Stimulated activated CD8-positive, alpha-beta memory T cell treated with anti-CD3 and anti-CD28 coated beads, Interleukin-12 subunit alpha, Interleukin-12 subunit beta, amount 100 ng/mL, for 24 hours (primary cell): Measurements from ENCODE around the gene ADAMTS7.
"Not testable (repeated sequence)": the region's sequence is repeated elsewhere in the genome, so short reads cannot be mapped to it uniquely, and the experiment has no call there.

Source experiments
- DNase-seq: peaks from one replicate; pipeline ENCODE4 v3.0.0-alpha.2; 2020; ENCODE audit errors: extremely low read depth

The ADAMTS7 gene

DNA sequence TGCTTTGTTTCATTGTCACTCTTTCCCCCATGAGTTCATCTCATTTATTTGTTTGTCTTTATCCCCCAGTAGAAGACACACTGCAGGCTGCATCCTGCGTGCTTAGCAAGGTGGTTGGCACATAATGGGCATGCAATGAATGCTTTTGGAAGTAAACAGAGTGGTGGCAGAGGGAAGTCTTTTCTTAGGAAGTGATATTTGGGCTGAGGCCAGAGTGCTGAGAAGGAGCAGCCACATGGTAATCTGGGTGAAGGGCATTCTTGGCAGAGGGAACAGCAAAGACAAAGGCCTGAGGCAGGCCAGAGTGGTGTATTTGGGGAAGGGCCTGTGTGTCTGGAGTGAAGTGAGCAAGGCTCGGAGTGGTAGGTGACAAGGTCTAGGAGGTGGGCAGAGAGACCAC lies 17.7 kb upstream of the ADAMTS7 start:
- no peak for DNase-seq

DNA sequence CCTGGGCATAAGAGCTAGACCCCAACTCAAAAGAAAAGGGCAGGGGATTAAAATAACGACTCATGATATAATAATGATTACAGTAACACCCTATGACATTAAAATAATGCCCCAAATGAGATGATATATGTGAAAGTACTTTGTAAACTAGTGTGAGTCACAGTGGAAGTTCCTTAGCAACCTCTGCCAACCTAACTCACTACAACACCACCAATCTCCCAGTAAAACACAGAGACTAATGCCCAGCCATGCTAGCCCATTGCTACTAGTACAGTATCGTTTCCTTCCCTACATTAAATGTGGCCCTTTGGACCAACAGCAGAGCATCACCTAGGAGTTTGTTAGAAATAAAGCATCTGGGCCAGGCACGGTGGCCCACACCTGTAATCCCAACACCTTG lies 11.2 kb upstream of the ADAMTS7 start:
- no peak for DNase-seq

DNA sequence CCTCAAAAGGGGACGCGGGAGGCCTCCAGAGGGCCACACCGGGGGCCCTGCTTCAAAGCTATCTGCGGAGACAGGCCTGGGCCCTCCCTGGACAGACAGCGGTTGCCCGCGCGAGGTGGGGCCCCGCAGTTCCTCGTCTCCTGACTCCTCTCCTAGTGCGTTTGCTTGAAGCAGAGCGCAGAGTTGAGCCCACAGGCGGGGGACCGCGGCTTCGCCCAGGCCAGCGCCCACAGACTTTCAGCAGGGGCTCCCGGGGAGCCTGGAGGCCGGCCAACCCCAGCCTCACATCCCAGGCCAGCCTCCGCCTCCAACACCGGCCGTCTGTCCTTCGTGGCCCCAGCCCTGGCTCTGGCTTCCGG lies 540 bp upstream of the ADAMTS7 start:
- no peak for DNase-seq

DNA sequence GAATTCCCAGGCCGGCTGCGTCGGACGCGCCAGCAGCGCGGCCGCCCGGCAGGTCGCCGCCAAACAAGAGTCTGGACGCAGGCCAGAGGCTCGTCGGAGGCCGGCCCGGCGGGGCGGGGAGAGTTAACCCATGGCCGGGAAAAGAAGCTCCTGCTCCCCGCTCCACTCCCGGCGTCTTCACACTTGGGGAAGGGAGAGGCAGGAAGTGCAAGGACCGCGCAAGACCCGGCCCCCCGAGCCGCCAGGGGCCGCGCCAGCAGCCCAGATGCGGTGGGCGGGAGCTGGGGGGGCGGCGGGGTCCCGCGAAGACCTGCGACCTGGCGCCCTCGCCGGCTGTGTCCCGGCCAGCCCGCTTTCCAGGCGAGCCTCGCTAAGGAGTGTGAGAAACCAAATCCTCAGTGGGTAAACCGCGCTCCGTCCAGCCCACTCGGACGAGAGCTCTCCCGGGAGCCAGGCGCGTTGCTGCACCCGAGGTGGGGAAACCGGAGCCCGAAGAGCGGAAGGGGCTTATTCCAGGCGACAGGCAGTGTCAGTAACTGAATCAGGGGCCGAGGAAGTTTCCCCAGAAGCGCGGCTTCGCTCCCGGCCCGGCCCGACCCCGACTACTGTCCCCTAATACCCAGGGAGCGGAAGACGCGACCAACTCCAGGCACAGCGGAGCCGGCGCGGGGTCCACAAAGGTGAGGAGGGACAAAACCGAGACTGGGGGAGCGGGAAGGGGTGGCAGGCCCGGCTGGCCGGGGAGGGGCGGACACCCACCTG lies 721 bp downstream of the ADAMTS7 start:
- no peak for DNase-seq

DNA sequence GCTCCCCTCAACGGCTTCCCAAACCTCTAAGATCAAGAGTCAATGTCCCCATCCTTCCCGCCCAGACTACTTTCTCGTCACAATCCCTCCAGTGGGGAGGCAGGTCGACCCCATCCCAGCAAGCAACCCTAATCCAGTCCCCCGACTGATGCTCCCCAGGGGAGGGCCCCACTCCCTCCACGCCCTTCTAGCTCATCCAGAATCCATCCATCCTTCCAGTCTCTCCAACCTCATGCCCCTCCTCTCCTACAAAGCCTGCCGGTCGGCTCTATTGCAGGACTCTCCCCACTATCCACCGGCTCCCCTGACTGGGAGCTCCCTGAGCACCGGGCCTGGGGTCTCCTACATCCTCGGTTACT lies 1.3 kb downstream of the ADAMTS7 start:
- no peak for DNase-seq

DNA sequence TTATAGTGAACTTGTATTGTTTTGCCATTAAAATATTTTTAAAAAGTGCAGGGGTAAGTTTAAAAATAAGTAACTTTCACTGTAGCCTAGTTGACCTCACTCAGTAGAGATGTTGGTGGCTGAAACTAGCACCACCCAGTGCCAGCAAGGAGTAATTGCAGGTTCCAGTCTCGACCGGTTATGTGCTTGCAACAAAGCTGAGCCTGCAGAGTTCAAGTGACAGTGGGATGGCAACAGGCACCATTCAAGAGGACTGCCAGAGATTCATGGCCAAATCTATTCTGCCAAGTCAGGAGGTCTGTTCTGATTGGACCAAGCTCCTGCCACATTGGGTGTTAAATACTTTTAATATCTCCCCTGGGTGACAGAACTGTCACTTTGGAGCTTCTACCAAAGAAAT lies 2.7 kb downstream of the ADAMTS7 start:
- no peak for DNase-seq

DNA sequence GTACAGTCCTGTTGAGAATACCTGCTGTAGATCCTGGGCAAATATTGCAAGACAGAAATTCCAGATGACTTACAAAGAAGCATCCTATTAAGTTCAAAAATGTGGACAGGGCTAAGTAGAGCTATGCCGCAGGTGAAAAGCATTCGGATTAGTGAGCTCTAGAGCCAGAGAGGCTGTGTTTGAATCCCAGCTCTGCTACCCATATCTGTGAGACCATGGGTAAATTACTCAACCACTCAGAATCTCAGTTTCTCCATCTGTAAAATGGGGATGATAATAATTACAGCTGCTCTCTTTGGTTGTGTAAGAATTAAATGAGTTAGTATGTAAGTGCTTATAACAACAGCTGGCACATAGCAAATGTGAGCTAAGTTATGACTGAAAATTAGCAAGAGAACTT lies 3.9 kb downstream of the ADAMTS7 start:
- no peak for DNase-seq

DNA sequence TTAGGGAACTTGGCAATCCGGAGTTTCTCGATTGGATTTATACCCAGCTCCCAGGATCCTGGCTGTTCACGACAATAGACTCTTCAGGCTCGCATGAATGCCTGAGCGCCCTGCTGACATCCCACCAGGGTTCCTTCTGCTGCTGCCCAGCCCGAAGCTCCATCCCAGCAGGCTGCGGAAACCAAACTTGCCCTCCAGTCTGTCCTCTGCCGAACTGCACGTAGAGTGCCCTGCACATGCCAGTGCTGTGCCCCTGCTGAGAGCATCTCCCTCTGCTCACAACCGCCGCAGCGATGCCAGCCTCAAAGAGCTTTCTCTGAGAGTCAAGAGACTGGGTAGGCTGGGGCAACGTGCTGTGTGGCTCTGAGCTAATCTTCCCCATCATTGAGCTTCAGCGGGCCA lies 6.9 kb downstream of the ADAMTS7 start:
- DNase-seq: no peak

DNA sequence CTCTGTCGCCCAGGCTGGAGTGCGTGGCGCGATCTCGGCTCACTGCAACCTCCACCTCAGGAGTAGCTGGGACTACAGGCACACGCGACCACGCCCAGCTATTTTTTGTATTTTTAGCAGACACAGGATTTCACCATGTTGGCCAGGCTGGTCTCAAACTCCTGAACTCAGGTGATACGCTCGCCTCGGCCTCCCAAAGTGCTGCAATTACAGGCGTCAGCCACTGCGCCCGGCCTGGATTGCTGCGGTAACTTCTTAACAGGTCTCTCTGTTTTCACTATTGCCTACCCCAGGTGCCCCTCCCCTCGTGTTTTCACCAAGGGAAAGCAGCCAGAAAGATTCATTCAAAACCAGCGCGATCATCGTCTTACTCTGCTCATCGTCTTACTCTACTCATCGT lies 10.5 kb downstream of the ADAMTS7 start:
- DNase-seq: no peak

DNA sequence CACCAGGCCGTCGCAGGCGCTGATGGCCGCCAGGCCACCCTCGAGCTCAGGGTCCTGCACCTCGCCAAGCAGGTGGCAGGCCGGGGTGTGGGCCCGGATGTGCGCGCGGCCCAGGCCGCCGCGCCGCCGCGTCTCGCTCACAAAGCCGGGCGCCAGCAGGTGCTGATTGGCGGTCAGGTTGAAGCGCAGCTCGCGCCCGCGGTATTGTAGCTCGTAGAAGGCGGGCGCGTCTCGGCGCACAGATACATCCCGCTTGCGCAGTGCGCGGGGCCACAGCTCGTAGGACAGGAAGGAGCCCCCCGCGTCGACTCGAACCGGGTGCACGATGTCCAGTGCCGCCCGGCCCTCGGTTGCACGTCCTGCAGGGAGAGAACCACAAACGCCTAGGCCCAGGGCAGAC lies 11.1 kb downstream of the ADAMTS7 start:
- DNase-seq: no peak

DNA sequence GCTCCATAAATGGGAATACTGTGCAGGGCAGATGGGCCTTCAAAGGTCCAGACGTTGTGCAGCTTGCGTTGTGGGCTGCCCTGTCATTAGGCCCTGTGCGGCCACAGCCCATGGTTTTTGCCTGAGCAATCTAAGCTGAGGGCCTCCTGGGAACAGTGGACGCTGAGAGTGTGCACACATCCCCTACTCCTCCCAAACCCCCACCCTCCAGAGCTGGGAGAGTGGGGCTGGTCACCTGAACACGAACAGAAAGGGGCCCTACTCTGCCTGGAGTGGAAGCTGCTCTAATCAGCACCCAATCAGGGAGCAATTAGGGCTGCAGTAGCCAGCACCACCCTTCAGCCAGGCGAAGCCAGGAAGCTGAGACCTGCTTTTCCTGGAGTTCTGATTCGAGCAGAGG lies 12.2 kb downstream of the ADAMTS7 start:
- DNase-seq: not testable (repeated sequence)

DNA sequence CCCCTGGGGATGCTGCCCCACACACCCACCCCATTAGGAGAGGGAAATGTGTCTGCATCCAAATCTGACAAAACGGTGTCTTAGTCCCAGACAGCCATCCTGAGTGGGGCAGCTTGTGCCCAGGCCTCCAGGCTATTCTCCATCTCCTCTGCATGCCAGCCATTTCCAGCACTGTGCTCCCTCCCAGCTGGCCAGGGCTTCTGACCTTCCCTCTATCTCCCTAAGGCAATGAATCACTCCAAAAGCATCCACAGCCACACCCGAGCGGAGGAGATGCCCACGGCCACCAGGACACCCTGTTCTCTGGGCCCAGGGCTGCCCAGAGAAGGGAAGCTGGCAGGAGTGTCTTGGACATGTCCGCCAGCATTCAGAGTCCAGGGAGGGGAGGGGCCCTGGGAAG lies 12.9 kb downstream of the ADAMTS7 start:
- not testable (repeated sequence) for DNase-seq

DNA sequence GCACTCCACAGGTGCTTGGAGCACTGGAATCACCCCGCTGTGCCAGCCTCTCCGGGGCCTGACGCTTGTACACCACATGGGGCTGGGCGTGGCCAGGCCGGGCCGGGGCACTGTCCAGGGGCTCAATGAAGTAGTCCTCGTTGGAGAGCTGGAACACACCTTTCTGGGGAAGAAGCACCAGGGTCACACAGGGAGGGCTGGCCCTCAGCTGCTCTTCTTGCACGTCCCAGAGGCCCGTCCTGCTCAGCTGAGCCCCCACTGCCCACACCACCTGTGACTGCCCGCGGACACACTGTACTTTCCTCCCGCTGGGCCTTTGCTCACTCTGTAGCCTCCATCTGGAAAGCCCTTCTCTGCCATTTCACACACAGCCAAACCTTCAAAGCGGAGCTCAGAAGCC lies 13.3 kb downstream of the ADAMTS7 start:
- DNase-seq: no peak

DNA sequence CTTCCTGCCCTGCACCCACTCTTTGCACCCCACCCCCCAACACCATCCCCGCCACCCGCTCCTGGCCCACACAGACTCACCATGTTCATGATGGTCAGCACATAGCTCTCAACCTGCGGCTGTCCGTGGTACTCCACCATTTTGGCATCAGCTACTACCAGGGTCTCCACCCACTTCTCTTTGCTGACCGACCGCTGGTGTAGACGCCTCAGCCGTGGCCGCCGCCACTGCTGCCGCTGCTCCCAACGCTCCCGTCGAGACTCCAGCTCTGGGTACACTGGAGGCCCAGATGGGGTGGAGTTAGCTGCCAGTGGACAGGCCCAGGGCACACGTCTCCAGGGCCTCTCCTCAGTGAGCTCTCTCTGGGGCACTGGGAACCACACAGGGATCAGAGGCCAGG lies 14.8 kb downstream of the ADAMTS7 start:
- no peak for DNase-seq

DNA sequence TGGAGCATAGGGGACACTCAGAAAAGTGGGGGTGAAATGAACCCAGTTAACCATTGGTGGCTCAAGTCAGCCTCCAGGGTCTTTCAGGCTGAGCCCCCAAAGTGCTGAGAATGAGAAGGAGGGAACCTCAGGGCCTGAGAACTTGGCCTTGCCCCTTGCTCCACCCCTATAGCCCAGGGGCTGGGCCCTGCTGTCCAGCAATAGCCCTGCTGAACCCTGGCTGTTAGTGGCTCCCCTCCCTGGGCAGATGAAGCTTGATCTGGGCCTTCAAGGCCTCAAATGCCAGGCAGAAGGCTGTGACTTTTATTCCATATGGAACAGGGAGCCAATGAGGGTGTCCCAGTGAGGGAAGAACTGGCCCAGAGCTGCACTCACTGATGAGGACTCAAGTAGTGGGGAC lies 16.2 kb downstream of the ADAMTS7 start:
- DNase-seq: no peak

DNA sequence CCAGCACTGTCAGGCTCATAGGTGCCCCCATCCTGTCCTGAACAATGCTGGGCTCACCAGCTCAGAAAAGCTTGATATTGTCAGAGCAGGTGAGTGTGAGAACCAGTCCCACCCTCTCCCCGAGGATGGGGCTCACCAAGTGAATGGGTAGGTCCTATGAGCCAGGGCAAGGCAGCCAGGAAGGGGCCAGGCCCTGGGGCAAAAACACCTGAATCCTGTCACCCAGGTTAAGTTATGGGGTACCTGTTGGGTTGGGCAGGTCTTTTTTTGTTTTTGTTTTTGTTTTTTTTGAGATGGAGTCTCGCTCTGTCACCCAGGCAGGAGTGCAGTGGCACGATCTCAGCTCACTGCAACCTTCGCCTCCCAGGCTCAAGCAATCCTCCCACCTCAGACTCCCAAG lies 16.8 kb downstream of the ADAMTS7 start:
- not testable (repeated sequence) for DNase-seq

DNA sequence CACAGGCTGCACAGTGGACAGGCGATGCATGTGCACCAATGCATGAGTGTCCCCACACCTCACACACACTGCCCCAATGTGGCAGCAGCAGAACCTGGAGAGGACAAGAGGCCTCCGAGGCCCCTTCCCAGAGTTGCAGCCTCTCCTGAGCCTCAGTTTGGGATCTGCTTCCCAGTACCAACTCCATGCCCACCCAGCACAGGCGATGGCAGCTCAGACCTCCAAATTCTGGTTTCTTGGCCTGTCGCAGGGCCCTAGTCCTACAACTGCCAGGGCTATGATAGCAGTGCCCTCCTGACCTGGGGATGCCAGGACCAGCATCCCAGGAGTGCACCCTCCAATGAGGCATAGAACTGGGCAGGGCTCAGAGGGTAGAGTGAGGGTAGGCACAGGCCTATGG lies 19.9 kb downstream of the ADAMTS7 start:
- DNase-seq: no peak

DNA sequence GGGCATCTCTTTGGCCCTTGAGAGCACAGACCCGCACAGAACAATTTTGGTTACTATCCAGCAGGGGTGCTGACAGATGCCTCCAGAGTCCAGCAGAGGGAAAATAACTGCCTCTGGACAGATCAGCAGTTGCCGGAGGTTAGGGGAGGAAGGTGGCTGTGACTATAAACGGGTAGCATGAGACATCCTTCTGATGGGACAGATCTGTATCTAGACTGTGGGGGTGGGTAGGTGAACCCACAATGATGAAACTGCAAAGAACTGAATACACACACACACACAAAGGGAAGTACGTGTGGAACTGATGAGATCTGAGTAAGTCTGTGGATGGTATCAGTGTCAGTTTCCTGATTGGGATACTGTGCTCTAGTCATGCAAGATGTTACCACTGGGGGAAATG lies 21.2 kb downstream of the ADAMTS7 start:
- DNase-seq: no peak

DNA sequence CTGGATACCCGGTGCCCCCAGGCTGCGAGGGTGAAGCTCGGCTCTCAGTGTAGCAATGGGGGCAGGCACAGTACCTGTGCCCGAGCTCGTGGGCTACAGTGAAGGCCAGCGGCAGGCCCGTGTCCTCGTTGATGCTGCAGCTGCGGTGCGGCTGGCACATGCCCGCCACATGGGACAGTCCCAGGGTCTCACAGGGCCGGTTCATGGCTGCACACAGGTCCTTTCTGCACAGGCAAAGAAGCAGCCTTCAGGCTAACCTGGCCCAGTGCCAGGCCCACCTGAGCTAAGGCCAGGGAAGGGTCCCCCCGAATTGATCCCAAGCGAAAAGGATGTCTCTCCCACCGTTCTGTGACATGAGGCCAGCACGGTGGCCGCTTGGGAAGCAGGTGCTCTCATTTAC lies 21.6 kb downstream of the ADAMTS7 start:
- no peak for DNase-seq

DNA sequence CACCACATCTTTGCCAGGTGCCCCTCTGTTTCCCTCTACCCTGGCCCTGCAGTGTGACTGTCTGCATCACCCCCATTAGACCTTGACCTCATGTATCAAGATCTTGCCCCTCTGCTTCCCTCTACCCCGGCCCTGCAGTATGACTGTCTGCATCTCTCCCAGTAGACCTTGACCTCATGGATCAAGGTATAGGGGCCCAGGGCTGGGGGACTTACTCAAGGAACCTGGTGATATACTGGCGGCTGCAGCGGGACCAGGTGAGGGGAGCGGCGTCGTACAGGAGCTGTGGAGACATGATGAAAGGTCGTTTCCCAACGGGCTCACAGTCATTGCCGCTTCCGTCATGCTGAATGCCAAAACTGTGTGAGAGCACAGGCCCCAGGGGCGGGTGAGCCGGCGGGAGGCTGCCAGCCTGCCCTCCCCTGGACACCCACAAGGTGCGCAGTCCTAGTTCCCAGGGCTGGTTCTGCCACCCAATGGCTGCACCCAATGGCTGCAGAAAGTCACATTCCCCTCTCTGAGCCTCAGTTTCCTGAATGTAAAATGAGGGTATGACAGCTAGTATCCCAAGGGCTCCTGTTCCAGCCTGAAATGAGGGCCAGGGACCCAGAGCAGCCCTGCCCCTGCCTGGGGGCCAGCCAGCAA lies 23.1 kb downstream of the ADAMTS7 start:
- no peak for DNase-seq

DNA sequence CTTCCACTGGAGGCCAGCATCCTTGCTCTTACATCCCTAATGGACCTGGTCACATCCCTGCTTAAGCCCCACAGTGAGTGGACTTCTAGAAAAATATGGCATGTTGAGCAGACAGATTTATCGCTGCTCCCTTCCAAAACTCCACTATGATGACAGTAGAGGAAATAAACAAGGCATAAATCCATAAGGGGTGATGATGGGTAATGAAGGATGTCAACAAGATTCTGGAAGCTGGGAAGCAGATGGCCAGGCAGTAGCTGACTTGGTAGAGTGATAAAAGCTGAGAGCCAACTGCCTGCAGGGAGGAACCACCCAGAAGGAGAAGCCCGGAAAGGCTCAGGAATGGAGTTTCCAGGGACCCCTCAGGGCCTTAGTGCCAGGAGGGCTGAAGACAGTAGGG lies 28.9 kb downstream of the ADAMTS7 start:
- DNase-seq: not testable (repeated sequence)

DNA sequence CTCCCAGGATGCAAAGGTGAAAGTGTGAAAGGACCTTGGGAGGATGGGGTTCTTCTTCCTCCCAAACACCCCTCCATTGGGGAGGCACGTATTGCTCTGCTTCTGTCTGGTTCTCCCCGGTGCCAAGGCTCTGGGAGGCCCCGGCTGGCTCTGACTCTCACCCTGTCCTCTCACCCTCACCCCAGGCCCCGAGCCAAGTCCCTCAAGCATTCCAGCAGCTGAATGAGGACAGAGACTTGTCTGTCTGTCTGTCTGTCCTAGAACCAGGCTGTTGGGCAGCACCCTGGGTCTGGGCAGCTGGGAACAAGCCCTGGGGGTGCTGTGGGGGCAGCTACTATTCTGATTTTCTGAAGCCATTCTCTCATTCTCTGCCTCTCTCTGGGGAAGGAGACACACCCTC lies 29.9 kb downstream of the ADAMTS7 start:
- DNase-seq: not testable (repeated sequence)

DNA sequence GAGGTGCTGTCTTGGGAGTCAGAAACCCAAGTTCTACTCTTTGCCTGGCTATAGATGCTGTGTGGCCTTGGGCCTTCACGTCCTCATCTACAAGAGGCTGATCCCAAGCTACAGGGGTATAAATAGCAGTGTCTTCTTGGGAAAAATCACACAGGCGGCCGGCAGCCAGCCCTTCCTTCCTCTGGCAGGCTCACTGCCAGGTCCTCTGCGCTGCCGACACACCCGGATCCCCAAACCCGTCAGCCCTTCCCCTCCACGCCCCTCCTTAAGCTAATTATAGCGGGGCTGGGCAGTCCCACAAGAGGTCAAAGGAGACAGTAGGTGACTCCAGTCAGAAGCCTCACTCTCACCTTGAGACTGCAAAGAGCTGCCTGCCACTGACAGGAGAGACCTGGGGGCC lies 31.3 kb downstream of the ADAMTS7 start:
- DNase-seq: not testable (repeated sequence)
